ENCODE measurements around the gene POLR3B.
"Not testable (repeated sequence)": the region's sequence is repeated elsewhere in the genome, so short reads cannot be mapped to it uniquely, and the experiment has no call there.

Gene POLR3B

DNA sequence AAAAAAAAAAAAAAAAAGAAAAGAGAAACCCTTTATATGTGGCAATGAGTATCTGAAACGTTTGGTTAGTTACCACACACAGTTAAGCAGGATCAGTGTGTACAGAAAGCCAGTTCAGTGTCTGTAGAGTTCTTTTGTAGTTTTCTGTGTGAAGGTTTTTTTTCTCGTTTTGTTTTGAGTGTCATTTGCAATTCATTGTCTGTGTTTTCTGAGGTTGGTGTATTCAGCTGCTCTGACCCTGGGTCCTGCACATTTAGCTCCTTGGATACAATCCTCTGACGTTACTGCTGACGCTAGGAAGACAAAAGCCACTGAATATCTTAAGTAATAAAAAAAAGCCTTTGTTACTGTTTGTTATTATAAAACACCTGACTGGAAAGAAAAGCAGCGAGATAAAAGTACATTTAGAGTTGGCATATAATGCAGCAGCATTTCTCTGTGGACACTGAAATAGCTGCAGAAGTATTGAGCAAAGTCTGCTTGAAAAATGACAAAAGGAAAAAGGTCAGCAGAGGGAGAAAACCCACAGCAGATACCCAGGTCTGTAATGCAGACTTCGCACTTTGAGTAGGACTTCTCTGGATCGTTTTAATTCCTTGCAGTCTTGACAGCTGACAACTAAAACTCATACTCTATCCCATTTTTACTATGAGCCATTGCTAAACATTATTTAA is 89.0 kb downstream of the POLR3B start:
- no peak overlapping the region for H3K27ac ChIP-seq
- TF ChIP-seq CTCF (conservative IDR thresholded peaks at IDR 0.05), result no peak

DNA sequence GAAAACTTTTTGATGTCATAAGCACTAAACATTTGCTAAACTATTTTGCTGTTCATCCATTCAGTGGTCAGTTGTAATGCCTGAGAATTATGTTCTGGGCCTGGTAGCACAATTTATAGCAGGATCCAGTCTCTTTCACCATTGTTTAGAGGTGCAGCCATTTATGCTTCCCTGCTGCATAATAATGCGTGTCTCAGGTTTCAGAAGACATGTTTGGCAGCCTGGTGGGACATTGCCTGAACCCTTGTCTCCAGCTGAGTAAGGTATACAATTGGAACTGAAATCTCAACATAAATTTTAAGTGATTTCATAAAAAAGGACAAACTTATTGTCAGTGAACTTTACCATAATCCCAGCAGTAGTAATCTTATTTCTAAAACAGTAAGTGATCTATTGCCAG is 94.8 kb downstream of the POLR3B start:
- TF ChIP-seq CTCF (conservative IDR thresholded peaks at IDR 0.05), result no peak

DNA sequence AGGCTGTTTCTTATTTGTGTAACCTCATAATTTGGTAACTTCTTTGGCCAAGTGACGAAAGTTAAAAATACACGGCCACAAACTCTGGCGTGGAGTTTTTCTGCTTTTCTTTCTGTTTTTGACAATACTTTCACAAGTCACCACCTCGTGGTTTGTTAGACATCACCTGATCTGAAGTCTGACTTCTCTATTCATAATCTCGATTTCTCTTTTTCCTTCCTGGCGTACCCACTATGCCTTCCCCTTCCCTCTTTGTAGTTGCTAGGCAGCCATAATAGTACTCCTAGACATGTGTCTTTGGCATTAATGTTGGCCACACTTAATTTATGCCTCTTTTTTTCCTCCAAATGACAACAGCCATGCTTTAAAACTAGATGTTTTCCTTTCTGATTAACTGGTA is 97.6 kb downstream of the POLR3B start:
- no peak for TF ChIP-seq CTCF (conservative IDR thresholded peaks at IDR 0.05)
- no peak overlapping the region for H3K27ac ChIP-seq

More for the DNA sequence above, 94.8 kb downstream of the POLR3B start:
- H3K27ac ChIP-seq, result no peak overlapping the region

- no peak for TF ChIP-seq CTCF (conservative IDR thresholded peaks at IDR 0.05)
Measured at GRCh38 chr12:106459124-106459523, 101.6 kb downstream of the POLR3B start.

GRCh38 chr12:106459534-106459933 is 102.0 kb downstream of the POLR3B start:
- no peak for TF ChIP-seq CTCF (conservative IDR thresholded peaks at IDR 0.05)
- H3K27ac ChIP-seq, result no peak overlapping the region

More at GRCh38 chr12:106459124-106459523, 101.6 kb downstream of the POLR3B start:
- no peak overlapping the region for H3K27ac ChIP-seq

DNA sequence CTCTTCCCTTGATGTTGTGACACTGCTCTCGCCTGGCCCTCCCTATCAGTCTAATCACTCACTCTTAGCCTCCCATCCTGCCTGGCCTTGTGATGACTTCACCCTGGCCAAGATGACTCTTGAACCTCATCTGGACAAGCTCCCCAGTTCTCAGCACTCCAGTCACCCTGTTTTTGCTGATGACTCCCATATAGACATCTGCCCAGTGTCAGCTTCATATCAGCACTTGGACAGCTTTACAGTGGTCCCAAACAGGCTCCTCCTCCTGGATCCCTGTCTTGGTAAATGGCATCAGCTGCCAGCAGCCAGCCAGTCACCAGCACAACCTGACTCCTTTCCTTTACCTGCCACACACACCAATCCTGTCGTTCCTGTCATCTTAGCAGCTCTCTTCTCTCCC is 104.2 kb downstream of the POLR3B start:
- H3K27ac ChIP-seq, result no peak overlapping the region
- no peak for TF ChIP-seq CTCF (conservative IDR thresholded peaks at IDR 0.05)

- not testable (repeated sequence) for H3K27ac ChIP-seq
Measured at GRCh38 chr12:106465605-106466004, 108.1 kb downstream of the POLR3B start.

- H3K27ac ChIP-seq, result not testable (repeated sequence)
Measured at GRCh38 chr12:106475662-106476061, 118.1 kb downstream of the POLR3B start.

GRCh38 chr12:106477627-106478026 is 120.1 kb downstream of the POLR3B start:
- H3K27ac ChIP-seq, result not testable (repeated sequence)
